B cell (primary cell): ENCODE measurements around the gene PALLD. TPM values are rescaled to one million over a fixed set of nuclear protein-coding genes. Genes with fewer than 3 reads are reported as not detected.

Source experiments
- ATAC-seq: fragments of 200-7000 bp; cut with Tn5 transposase; one replicate; pipeline ENCODE4 v1.10.0; 2021; ENCODE audit warnings: low read depth, mild to moderate bottlenecking, moderate number of reproducible peaks, moderate library complexity
- CTCF ChIA-PET: fragments of 350-600 bp; sonication (Branson Sonifier 250); formaldehyde crosslinking; loops from one replicate; lab custom pipeline; 2021; ENCODE audit warnings: antibody characterized with exemption, inconsistent platforms; lab: Charles Lee
- POLR2A ChIA-PET: fragments of 350-600 bp; sonication (Branson Sonifier 250); formaldehyde crosslinking; loops from one replicate; lab custom pipeline; 2021; ENCODE audit warnings: antibody characterized with exemption; lab: Charles Lee
- DNase-seq: peaks from one replicate; pipeline ENCODE4 v3.0.0; 2013
- H2AFZ ChIP-seq: 2 replicates; pipeline ENCODE4 v1.6.1; 2012; ENCODE audit warnings: mild to moderate bottlenecking, low read depth, low read length; ENCODE audit not compliant: insufficient read depth, poor library complexity, severe bottlenecking
- H3K27ac ChIP-seq, 2 donors: 1 replicate in 1 of 2; 2 replicates in 1 of 2; pipeline ENCODE4 v1.5.1; 2012 to 2013; ENCODE audit warnings: low read length in 2 of 2, mild to moderate bottlenecking in 2 of 2, moderate library complexity in 1 of 2
- H3K27me3 ChIP-seq, 4 experiments: fragments of 200-600 bp in 1 of 4; sonication (generic) in 1 of 4; replicated peaks in 1 of 4; 1 replicate in 2 of 4; 2 replicates in 2 of 4; pipeline versions ENCODE4 v1.6.1 to v1.7.0; 2013 to 2016; ENCODE audit warnings: low read length in 3 of 4, mild to moderate bottlenecking in 2 of 4, mixed read lengths in 1 of 4, moderate library complexity in 1 of 4; ENCODE audit not compliant: insufficient read depth in 4 of 4, control insufficient read depth in 3 of 4; ENCODE audit errors: control extremely low read depth in 1 of 4
- H3K36me3 ChIP-seq, 2 experiments: replicated peaks in 1 of 2; 1 replicate in 1 of 2; 2 replicates in 1 of 2; pipeline versions ENCODE4 v1.6.1 to v1.7.1; 2013; ENCODE audit warnings: low read length in 1 of 2; ENCODE audit not compliant: insufficient read depth in 2 of 2, control insufficient read depth in 1 of 2; ENCODE audit errors: control extremely low read depth in 1 of 2, extremely low read depth in 1 of 2
- H3K4me1 ChIP-seq, 2 donors: fragments of 200-600 bp in 1 of 2; sonication (generic) in 1 of 2; 1 replicate in 1 of 2; 2 replicates in 1 of 2; pipeline versions ENCODE4 v1.5.1 to v1.6.1; 2013 to 2017; ENCODE audit warnings: low read length in 2 of 2; ENCODE audit not compliant: control insufficient read depth in 2 of 2, insufficient read depth in 2 of 2
- H3K4me2 ChIP-seq: replicated peaks from 2 replicates; pipeline ENCODE3; 2012; ENCODE audit warnings: mild to moderate bottlenecking, low read depth, low read length; ENCODE audit not compliant: poor library complexity, severe bottlenecking
- H3K4me3 ChIP-seq, 5 experiments: fragments of 200-600 bp in 1 of 5; sonication (generic) in 1 of 5; 1 replicate in 3 of 5; 2 replicates in 2 of 5; pipeline versions ENCODE4 v1.5.1 to v1.7.0; 2011 to 2016; ENCODE audit warnings: low read length in 4 of 5, mild to moderate bottlenecking in 4 of 5, low read depth in 2 of 5, control low read depth in 1 of 5, moderate library complexity in 1 of 5; ENCODE audit not compliant: insufficient read depth in 1 of 5; ENCODE audit errors: control extremely low read depth in 1 of 5, extremely low read depth in 1 of 5
- H3K79me2 ChIP-seq: fragments of 200-600 bp; sonication (generic); one replicate; pipeline ENCODE4 v1.6.0; 2016; ENCODE audit warnings: low read length; ENCODE audit not compliant: control insufficient read depth, insufficient read depth
- H3K9ac ChIP-seq: fragments of 200-600 bp; sonication (generic); 2 replicates; pipeline ENCODE4 v1.6.1; 2017; ENCODE audit warnings: mild to moderate bottlenecking, low read length, moderate library complexity
- H3K9me3 ChIP-seq, 3 donors: one replicate each; pipeline versions ENCODE4 v1.6.1 to v1.7.1; 2013; ENCODE audit warnings: low read length in 2 of 3; ENCODE audit not compliant: control insufficient read depth in 2 of 3, insufficient read depth in 1 of 3; ENCODE audit errors: control extremely low read depth in 1 of 3
- H4K20me1 ChIP-seq: 2 replicates; pipeline ENCODE4 v1.6.0; 2012; ENCODE audit warnings: mild to moderate bottlenecking, low read length; ENCODE audit not compliant: insufficient read depth, control insufficient read depth, poor library complexity, severe bottlenecking
- H3K27ac Mint-ChIP-seq: one replicate; pipeline ENCODE4 v1.8.0; 2021; ENCODE audit warnings: mixed read lengths
- H3K27me3 Mint-ChIP-seq: one replicate; pipeline ENCODE4 v1.8.0; 2021; ENCODE audit warnings: mixed read lengths
- H3K4me1 Mint-ChIP-seq: one replicate; pipeline ENCODE4 v1.8.0; 2021; ENCODE audit warnings: mixed read lengths
- H3K4me3 Mint-ChIP-seq: one replicate; pipeline ENCODE4 v1.8.0; 2021; ENCODE audit warnings: mixed read lengths
- H3K9me3 Mint-ChIP-seq: one replicate; pipeline ENCODE4 v1.8.0; 2022; ENCODE audit warnings: mixed read lengths; ENCODE audit not compliant: insufficient read depth
- CTCF ChIP-seq: fragments of 200-600 bp; IDR thresholded peaks from one replicate; pipeline ENCODE4 v1.8.0; 2022; ENCODE audit warnings: antibody characterized with exemption, mild to moderate bottlenecking
- EZH2 ChIP-seq: IDR thresholded peaks from 2 replicates; pipeline ENCODE4 v1.6.1; 2012; ENCODE audit warnings: borderline replicate concordance, low read depth, mild to moderate bottlenecking, moderate library complexity, low read length; ENCODE audit not compliant: insufficient read depth, poor library complexity, severe bottlenecking
- WGBS: methylation state at CpG from one replicate; pipeline ENCODE4 v1.1.5; 2013; ENCODE audit warnings: missing lambda C conversion rate; ENCODE audit not compliant: insufficient coverage; 5-methylcytosine and 5-hydroxymethylcytosine counted together
- intact Hi-C: fragments of 100-400 bp; cut with micrococcal nuclease; formaldehyde crosslinking; loops from one replicate; pipeline ENCODE4 v1.10.0; 2022
- polyA plus RNA-seq: library from polyadenylated mRNA; depleted of rRNA; stranded (reverse); fragments of >200 nt; gene quantifications from 2 replicates; pipeline ENCODE4 v1.2.3, GENCODE V29; 2012
- total RNA-seq, 2 donors: library from RNA; stranded (reverse); fragments of 120-200 nt in 1 of 2; gene quantifications; 1 replicate in 1 of 2; 2 replicates in 1 of 2; pipeline versions ENCODE4 v1.2.3 to v1.2.4, GENCODE V29; 2013 to 2022

The PALLD gene
- total and polyA plus RNA-seq, 2 donors (not counting 1 experiment from before 2014, with no cell fraction given), result 0.63 to 0.71 TPM

GRCh38 chr4:168555437-168555836 lies 58.6 kb downstream of the PALLD start:
- Histone ChIP-seq H3K27ac (no peak overlapping the region), H4K20me1 (no peaks in the 10 kb centered on the region), H2AFZ (no peak overlapping the region), H3K4me2 (no peak overlapping the region), H3K36me3 (no peaks in the 10 kb centered on the region), H3K27me3 (no peaks in the 10 kb centered on the region), H3K9ac (no peak overlapping the region), H3K79me2 (no peaks in the 10 kb centered on the region), H3K4me3 (no peak overlapping the region), H3K4me1 (no peaks in the 10 kb centered on the region), H3K9me3 (no peaks in the 10 kb centered on the region)
- intact Hi-C loops, result no loop called here
- WGBS, result 100% methylated on average over 3 of the region's 5 CpGs
- Mint-ChIP-seq H3K4me1 (no peaks in the 10 kb centered on the region), H3K9me3 (no peaks in the 10 kb centered on the region), H3K4me3 (no peak overlapping the region), H3K27me3 (peaks cover 15% of the 10 kb centered on the region), H3K27ac (no peak overlapping the region)
- TF ChIP-seq CTCF (no peak), EZH2 (no peak)
- DNase-seq (no peak), ATAC-seq (no peak)
- CTCF ChIA-PET, result no interaction called here
- POLR2A ChIA-PET, result no interaction called here

- no peaks in the 10 kb centered on the region for H3K9me3 Mint-ChIP-seq
- H3K9me3 ChIP-seq, result no peaks in the 10 kb centered on the region
- no peaks in the 10 kb centered on the region for H4K20me1 ChIP-seq
- no peaks in the 10 kb centered on the region for H3K27me3 ChIP-seq
- DNase-seq (no peak), ATAC-seq (no peak)
- H3K4me1 Mint-ChIP-seq, result no peaks in the 10 kb centered on the region
- no peak overlapping the region for H3K9ac ChIP-seq
- H3K4me3 Mint-ChIP-seq, result no peak overlapping the region
- TF ChIP-seq EZH2 (no peak), CTCF (no peak)
- no peaks in the 10 kb centered on the region for H3K36me3 ChIP-seq
- H3K27ac ChIP-seq, result no peak overlapping the region
- H3K4me1 ChIP-seq, result no peaks in the 10 kb centered on the region
- no peak overlapping the region for H3K27ac Mint-ChIP-seq
- H3K79me2 ChIP-seq, result no peaks in the 10 kb centered on the region
- H3K27me3 Mint-ChIP-seq, result peaks cover 16% of the 10 kb centered on the region
- H2AFZ ChIP-seq, result no peak overlapping the region
- intact Hi-C loops, result no loop called here
- POLR2A ChIA-PET, result no interaction called here
- CTCF ChIA-PET, result no interaction called here
- no peak overlapping the region for H3K4me2 ChIP-seq
- H3K4me3 ChIP-seq, result no peak overlapping the region
- 87% methylated on average over 1 of the region's 3 CpGs for WGBS
Observed at GRCh38 chr4:168557658-168558057, 60.8 kb downstream of the PALLD start.
